NCI-H187 (cell line): ENCODE results near the gene MEA1.
"Not testable (repeated sequence)": the region's sequence is repeated elsewhere in the genome, so short reads cannot be mapped to it uniquely, and the experiment has no call there.

Experiments used
- DNase-seq, 2 experiments: peaks; one replicate each; lab custom pipeline; 2025; lab: John Stamatoyannopoulos, UW

The MEA1 gene

DNA sequence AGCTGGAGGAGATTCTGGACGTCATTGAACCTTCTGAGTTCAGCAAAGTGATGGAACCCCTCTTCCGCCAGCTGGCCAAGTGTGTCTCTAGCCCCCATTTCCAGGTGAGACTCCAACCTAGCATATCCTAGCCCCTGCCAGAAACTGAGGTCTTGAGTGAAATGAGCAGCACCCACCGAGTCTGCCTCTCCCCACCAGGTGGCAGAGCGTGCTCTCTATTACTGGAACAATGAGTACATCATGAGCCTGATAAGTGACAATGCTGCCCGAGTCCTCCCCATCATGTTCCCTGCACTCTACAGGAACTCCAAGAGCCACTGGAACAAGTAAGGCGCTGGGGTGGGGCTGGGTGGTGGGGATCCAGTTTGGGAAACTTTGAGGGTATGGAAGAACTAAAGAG lies 4.6 kb downstream of the MEA1 start:
- DNase-seq = no peak

GRCh38 chr6:43007126-43007525 lies 6.6 kb downstream of the MEA1 start:
- no peak for DNase-seq

- DNase-seq = no peak
Observed at GRCh38 chr6:43006251-43006650, 7.5 kb downstream of the MEA1 start.

DNA sequence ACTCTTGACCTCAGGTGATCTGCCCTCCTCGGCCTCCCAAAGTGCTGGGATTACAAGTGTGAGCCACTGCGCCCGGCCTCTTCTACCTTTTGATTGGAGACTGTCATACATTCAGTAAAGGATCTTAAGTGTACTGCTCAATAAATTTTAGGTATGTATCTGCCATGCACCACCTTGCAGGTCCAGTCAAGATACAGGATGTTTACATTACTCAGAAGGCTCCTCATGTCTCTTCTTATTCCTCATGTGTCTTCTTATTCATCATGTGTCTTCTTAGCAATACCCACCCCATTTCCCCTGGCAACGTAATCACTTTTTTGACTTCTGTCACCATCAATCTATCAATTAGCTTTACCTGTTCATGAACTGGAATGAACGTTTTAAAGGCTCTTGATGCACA lies 7.9 kb downstream of the MEA1 start:
- no peak for DNase-seq

DNA sequence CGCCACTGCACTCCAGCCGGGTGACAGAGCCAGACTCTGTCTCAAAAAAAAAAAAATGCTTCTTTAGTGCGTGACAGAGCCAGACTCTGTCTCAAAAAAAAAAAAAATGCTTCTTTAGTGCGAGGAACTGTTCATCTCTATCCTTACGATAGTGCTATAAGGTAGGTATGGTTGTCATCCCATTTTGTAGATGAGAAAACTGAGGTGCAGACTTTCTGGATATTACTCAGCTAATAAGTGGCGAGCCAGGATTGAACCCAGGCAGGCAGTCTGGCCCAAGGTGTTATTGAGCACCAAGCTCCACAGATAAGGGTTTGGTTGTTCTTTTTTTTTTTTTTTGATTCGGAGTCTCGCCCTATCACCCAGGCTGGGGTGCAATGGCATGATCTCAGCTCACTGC lies 11.9 kb downstream of the MEA1 start:
- no peak for DNase-seq

GRCh38 chr6:42998205-42998604 lies 15.5 kb downstream of the MEA1 start:
- not testable (repeated sequence) for DNase-seq

DNA sequence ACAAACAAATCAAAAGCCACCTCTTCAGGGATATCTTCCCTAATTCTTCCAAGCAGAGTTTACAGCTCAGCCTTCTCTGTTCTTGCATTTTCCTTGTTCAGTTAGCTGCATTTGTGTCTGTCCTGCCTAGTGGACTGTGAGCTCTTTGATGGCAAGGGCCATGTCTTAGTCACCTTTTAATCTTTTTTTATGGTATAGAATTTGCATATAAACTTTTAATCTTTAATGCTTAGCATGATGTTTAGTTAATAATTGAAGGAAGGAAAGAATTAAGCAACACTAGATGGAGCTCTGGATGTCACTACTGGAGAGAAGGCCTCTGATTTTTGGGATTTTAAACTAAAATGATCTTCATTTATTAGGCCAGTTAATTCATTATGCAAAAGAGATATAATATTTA lies 17.2 kb downstream of the MEA1 start:
- no peak for DNase-seq

DNA sequence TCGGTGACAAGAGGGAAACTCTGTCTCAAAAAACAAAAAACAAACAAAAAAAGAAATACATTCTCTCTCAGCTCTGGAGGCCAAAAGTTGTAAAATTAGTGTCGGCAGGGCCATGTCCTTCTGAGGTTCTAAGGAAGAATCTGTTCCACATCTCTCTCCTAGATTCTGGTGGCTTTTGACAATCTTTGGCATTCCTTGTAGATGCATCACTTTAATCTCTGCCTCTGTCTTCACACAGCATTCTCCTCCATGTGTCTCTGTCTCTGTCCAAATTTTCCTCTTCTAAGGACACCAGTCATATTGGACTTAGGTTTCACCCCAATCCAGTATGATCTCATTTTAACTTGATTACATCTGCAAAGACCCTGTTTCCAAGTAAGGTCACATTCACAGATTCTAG lies 20.3 kb downstream of the MEA1 start:
- no peak for DNase-seq

DNA sequence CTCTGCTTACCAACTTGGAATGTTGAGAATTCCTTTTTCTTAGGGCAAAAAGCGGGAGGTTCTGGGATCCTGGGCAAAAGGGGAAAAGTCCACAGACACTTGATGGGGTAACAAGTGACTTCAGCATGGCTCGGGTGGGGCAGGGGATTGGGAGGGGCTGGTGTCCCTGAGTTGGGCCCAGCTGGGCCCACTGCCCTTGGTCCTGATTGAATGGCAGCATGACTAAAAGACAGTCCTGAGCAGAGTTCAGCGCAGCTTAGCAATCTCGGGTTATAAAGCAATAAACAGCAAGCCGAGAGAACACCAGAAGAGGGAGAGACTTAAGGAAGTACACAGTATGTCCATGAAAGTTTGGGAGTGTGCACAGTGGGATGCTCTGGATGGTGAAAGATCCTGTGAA lies 23.8 kb downstream of the MEA1 start:
- no peak for DNase-seq

DNA sequence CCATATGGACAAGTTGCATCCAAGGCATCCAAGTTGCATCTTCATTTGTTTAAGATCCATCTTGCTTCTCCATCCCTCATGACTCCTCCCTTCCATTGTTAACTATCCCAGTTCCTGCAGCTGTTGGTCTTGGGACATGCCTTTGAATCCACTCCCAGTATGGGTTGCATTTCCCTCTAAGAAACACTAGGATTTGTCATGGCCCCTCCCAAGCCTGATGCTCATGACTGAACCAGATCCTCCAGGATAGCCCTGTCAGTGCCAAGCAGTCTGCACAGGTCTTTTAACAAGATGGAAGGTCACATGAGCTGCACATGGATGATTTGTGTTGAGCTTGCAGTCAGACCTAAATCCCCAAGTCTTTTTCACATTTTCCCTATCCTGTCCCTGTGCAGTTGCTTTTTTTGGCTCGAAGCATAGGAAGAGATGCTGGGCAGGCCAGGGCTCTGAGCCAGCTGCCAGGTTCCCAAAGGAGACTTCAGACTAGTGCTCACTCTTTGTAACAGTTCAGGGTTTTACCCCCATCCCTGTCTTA lies 25.2 kb downstream of the MEA1 start:
- DNase-seq = no peak

DNA sequence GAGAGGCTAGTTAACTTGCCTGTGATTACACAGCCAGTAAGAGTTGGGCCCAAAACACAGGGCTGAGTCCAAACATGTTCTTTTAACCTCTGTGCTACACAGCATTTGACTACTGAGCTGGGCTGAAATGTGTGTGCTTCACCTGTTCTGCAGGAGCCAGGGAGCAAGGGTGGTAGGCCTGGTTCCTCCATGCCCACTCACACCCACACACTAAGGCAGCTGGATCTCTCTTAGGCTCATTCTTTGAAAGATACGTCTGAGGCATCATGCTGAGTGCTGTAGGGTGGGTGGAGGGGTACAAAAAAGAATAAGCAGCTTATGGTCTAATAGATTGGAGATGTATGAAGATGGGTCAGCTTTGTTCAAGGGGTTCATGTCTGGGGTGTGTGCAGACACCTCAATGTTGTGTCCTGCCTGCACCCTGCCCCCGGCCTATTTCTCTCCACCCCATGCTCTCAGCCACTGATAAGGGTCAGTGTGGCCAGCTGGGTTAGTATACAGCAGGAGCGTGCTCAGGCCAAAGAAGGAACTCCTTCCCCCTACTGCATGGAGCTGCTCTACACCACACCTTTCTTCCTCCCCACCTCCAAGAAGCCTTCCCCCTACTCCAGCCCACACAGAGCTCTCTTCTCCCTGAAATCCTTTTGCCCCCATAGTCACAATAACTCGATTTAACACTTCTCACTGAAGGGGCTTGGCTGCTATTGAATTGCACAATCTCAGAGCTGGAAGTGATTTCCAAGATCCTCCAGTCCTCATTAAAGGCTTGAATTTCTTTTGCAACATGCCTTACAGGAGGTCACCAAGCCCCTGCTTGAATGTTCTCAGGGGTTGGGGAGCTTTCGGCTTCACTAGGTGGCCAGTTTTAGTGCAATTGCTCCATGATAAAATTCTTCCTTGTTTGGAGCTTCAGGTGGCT lies 26.0 kb downstream of the MEA1 start:
- no peak for DNase-seq

DNA sequence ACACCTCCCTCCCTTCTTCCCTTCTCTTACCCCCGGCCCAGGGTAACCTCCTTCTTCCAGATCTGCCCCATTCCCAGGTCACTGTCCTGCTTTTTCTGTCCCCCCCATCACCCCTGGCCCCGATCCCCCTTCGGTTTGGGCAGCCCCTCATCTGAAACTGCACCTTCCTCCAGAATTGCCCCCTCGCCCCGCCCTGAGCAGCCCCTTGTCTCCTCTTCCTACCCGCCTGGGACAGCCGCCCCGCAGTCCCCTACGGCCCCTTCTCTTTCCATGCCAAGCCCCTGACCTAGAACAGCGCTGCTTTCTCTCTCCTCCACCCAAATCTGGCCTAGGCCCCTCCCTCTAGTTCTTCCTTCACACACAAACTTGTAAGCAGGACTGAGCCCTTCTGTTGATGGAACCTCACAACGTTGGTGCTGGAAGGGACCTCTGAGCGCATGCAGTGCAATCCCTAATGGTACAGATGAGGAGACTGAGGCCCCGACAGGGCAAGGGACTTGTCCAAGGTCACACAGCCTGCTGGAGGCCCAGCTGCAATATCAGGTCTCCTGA lies 28.7 kb downstream of the MEA1 start:
- no peak for DNase-seq

GRCh38 chr6:42984001-42984923 lies 29.5 kb downstream of the MEA1 start, which contains the start of gene PPP2R5D:
PPP2R5D (plus strand) TSS chr6:42984570; CDS start chr6:42984678, 108 bp downstream.
- peak; percentile 91 to 95 for DNase-seq

DNA sequence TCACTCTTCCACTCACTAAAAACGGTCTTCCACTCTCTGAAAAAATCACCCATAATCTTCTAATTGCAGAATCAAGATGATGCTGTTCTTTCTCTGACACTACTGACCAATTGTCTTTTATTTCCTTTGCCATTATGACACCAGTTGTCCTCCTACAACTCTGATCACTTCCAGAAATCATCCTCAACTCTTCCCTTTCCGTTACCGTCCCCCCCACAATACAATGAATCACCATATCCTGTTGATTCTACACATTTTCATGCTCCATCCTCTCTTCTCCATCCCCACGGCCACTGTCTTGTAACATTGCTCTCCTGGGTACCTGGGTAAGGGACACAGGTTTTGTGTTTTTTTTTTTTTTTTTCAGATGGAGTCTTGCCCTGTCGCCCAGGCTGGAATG lies 31.9 kb downstream of the MEA1 start:
- DNase-seq = no peak

DNA sequence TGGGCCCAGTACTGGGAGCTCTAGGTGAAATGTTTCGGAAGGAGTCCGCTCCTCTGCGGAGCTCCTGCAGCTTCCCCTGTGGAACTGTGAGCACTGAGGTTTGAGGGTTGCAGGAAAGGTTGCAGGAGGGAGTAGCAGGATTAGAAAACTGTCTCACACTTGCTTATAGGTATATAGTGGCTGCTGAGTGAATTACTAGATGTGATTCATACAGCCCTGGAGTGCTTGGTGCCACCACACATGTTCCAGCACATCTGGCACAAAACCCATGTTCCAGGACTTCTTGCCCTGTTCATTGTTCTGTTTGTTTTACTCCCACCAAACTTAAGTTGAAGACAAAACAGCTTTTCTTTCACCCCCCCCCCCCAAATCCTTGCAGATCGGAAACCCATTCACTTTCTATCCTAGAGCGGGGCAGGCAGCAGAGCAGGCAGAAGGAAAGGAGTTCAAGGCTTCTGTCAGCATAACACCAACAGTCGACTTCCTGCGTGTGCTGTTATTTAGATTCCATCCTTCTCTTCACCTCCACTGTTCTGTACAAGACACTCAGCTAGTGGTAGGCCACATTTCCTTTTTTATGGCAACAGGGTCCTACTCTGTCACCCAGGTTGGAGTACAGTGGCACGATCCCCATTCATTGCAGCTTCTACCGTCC lies 34.1 kb downstream of the MEA1 start:
- DNase-seq = no peak

- DNase-seq = peak; percentile 74 to 77
Observed at GRCh38 chr6:42978839-42979522, 34.8 kb downstream of the MEA1 start, which contains the start of gene PEX6. PEX6 (minus strand) TSS chr6:42979181; CDS start chr6:42979150, 31 bp downstream.

GRCh38 chr6:42978487-42978838 lies 35.3 kb downstream of the MEA1 start:
- DNase-seq = no peak

- no peak for DNase-seq
Observed at GRCh38 chr6:42974919-42975505, 38.7 kb downstream of the MEA1 start.

DNA sequence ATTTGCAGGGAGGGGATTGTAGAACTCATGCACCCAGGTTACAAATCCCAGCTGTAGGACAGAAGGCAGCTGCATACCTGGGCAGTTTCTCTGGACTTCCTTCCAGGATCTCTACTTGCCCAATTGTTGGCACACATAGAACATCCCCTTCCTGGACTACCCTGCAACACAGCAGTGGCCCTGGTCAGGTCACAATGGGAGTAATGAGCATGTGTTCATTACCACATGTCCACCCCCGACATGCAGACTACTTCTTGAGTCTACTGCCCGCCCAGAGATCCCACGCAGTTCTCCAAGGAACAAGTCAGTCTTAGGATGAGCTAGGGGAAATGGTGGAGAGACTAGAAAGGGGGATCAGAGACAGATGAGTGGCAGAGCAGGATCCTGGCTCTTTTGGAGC lies 39.8 kb downstream of the MEA1 start:
- no peak for DNase-seq

- DNase-seq = no peak
Observed at GRCh38 chr6:42971746-42972327, 41.9 kb downstream of the MEA1 start.
